NCI-H446 treated with DMSO at 0.1 percent for 48 hours (cell line): ENCODE measurements around the gene CHST1.

ENCODE experiments used
- DNase-seq: peaks from one replicate; lab custom pipeline; 2025; lab: John Stamatoyannopoulos, UW

The CHST1 gene

GRCh38 chr11:45659818-45660160, 5.6 kb downstream of the CHST1 start:
- DNase-seq: no peak

DNA sequence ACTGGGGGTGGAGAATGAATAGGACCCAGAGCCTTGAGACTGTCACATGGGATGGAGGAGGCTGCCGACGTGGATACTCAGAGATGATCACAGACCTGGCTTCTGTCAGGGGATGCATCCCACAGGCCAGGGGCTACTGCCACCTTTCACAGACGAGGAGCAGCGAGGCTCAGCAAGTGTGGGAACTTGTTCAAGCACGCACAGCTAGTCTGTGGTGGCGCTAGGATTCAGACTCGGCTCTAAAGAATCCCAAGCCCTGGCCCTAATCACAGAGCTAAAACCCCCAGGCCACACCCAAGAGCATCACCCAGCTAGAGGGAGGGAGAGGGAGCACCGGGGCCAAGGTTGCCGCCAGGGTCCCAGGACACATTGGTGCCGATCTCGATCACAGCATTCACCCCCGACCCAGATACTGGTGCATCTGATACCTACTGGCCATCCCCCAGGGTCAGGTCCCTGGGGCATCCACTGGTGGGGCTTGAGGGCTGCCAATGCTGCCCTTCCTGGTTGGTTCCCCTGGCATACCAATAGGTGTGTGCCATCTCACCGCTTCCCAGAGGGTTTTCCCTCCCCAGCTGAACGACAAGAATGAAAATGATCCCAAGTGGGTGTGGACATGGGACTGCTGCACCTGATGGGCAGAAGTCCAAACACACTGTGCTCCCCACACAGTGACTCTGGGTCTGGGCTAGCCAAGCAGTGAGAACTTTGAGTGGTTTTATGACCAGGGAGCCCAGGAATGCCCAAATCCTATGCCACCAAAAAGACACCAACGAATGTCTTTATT, 6.2 kb downstream of the CHST1 start:
- DNase-seq: no peak

- DNase-seq: no peak
These were observed 7.0 kb downstream of the CHST1 start for GRCh38 chr11:45658292-45658991.

DNA sequence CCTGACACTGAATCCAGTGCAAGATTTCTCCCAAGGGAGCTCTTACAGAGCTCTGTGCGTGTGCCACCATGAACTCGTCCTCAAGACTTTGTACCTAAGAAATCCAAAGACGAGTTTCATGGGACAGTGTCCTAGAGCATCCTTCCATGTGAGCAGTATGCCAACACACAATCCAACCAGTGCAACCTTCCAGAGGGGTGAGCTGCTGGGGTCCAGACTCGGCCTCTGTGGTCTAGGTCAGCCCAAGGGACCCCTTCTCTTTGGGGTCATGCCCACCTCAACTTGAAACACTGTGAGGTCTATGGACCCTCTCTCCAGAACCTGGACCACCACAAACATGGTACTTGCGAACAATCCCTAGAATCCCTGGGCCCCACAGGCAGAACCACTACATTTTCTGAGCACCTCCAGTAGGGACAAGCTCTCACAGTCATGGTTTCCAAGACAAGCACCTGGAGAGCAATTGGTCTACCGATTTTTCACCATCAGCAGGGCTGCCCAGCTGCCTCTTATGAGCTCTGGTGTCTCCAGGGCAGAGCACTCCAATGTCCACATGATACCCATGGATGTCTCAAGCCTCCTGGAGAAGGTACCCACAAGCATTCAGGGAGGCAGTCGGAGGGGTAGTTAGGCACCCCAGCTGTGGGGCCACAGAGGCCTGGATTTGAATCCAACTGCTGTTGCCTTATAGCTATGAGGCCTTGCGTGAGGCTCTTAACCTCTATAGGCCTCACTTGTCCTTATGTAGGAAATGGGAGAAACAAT, 7.7 kb downstream of the CHST1 start:
- no peak for DNase-seq

- DNase-seq: no peak
These were observed 9.6 kb downstream of the CHST1 start for GRCh38 chr11:45655831-45656230.

DNA sequence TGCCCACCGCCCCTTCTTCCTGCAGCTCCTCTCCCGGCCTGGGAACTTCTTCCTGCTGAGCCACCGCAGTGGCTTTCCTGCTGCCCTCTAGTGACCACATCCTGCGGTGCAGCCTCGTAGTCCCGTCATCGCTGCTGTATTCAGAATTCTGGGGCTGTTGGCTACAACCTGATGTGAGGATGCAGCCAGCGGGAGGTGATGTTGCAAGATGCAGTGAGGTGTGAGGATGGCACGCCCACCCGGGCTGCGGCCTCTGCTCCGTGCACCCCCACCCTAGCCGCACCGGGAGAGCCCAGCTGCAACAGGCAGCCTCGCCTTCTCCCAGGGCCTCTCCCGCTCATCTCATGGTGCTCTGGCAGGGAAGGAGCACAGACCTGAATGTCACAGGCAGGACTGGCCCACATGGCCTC, 10.1 kb downstream of the CHST1 start:
- DNase-seq: peak; percentile 39

DNA sequence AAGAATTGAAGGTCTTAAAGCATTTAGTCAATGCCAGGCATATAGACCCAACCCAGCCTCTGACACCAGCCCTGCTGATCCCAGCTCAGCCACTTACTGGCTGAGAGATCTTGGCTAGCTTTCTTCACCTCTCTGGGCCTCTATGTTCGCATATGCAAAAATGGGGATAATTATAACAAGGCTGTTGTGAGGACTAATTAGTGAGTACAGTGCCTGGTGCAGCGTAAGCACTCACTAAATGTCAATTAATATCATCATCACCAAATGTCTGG, 10.5 kb downstream of the CHST1 start:
- DNase-seq: no peak

DNA sequence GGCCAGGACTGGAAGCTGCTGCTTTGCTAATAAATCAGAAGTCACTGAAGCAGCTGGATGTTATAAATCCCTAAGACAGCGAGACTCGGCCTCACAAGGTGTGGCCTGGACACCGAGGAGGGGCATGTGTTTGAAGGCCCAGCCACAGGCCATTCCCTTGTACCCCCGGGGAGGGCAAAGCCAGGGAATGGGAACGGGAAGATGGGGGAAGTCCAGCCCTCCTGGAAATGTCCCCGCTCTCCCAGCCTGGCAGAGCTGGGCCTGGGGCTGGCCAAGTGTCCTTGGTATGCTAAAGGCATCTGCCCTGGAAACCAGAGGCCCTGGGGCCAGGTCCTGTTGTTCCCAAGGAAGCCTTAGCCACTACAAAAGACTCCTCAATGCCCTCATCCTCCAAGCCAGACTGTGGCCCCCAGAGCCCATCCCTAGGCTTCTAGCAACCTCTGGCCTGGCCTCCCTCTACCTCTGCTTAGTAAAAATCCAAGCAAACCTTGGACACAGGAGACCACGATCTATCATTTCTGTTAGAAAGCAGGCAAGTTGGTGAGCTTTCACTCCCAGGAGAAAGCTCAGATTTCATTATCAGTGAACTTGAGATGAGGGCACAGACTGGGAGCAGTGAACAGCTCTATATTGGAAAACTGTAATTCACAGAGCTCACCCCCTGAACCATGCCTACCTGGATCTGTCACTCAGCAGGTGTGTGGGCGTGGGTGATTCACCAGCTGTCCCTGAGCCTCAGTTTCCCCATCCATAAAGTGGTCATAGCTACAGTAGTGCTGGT, 11.0 kb downstream of the CHST1 start:
- DNase-seq: no peak

DNA sequence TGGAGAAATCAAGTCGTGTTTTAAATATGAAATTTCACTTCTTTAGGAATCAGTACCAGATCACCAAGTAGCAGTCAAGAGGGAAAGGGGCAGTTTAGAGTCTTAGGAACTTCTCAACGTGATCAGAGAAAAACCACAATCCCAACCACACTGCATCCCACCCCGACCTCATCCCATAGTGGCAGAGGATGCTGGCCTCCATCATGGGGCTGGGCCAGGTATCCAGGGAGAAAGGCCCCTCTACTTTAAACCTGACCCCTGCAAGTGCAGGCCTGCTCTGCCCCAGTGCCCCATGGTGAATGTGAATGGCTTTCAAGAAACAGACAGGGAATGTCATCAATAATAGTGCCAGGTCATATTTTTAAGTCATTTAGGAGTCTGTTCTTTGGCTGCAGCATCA, 12.1 kb downstream of the CHST1 start:
- no peak for DNase-seq

DNA sequence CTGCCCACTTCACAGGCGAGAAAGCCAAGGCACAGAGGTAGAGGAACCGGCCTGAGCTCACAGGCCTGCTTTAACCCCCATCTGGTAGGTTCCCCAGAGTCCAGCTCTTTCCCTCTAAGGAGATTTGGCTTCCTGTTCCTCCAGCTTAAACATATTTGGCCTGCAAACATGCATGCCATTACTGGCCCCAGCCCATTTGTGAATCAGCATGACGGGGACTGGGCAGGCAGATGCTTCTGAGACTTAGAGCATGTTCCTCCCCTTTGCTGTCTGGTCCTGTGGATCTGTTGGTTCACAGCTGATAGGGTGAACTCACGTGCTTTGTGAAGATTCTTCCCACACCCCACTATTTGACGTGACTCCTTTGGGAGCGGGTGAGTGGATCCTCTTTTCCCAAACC, 12.6 kb downstream of the CHST1 start:
- DNase-seq: no peak

DNA sequence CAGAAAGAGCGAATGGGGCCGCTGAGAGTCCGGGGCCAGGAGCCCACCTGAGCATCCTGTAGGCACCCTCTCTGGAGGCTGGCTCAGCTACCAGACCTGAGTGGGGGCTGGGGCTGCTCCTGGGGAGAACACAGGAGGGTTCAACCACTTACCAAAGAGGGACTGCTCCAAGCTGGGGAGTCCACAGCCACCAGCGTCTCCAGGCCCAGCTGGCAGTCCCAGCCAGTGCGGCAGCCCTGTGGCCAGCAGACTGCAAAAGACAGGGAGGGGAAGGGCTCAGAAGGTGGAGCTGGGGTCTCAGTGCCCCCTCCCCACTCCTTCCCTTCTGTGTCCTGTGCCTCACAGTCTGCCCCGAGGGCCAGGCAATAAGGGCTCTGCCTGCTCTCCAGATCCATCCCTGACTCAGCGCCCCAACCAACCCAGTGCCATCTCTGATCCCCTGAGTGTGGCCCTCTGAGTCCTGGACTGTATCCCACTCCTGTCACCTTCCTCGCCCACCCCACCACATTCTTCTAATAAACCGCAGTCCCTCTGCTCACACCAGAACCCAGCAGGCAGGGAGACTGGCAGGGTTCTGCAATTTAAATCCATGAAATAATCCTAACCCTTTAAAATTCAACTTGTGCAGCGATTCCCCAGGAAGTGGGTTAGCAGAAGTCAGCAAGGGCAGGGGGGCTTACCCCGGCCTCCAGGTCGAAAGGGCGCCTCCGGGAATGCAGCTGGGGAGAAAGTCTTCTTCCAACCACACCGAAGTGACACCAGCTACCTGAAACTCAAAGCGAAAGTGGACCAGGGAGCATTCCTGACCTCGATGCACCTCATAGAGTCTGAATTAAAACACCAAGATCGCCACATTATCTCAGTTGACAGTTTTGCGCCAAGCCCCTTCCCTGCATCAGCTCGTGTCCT, 13.3 kb downstream of the CHST1 start:
- no peak for DNase-seq

DNA sequence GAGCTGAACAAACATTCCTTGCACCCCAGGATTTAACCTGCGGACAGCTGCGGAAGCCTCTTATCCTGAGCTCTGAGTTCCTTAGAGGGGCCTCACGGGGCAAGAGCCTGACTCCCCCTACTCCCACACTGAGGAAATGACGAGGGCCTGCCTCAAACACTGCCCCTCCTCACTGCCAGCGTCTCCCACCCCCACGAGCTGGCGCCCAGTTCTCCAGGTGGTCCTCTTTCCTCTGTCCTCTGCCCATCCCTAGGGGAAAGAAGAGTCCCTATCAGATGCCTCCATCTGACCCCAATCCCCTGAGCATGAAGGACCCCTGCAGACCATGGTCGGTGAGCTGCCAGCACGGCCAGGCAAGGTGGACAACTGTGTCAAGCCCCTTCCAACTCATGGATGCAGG, 14.3 kb downstream of the CHST1 start:
- no peak for DNase-seq

DNA sequence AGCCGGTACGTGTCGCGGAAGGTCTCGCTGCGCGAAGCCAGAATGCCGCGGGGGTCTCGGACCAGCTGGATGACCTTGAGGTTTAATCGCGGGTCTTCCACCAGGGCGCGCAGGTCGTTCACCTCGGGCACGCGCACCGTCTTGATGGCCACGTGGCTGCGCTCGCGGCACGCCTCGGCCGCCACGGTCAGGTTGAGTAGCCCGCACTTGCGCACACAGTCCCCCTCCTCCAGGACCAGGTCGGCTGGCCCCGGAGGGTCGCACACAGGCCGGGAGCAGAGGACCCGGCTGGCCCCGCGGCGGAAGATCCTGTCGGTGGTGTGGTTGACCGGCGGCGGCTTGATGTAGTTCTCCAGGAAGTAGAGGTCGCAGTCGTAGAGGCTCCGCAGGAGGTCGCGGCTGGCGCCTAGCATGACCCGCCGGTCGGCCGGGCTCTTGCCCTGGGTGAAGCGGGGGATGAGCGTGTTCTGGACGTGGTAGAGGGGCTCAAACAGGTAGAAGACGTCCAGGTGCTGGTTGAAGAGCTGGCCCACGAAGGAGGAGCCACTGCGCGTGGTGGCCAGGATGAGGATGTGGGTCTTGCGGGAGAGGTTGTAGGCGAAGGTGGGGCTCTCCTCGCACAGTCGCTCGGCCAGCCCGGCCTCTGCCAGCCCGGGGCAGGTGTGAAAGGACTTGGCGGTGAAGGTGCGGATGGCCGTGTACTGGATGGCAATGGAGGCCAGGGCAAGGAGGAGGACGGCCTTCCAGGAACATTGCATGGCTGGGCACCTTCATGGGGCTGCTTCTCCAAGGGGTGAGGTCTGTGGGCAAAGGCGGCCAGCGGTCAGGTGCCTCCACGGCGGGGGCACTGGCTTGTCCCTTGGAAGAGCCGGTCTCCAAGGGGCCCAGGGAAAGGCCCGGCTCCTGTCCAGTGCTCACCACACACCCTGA, 15.0 kb downstream of the CHST1 start:
- no peak for DNase-seq

DNA sequence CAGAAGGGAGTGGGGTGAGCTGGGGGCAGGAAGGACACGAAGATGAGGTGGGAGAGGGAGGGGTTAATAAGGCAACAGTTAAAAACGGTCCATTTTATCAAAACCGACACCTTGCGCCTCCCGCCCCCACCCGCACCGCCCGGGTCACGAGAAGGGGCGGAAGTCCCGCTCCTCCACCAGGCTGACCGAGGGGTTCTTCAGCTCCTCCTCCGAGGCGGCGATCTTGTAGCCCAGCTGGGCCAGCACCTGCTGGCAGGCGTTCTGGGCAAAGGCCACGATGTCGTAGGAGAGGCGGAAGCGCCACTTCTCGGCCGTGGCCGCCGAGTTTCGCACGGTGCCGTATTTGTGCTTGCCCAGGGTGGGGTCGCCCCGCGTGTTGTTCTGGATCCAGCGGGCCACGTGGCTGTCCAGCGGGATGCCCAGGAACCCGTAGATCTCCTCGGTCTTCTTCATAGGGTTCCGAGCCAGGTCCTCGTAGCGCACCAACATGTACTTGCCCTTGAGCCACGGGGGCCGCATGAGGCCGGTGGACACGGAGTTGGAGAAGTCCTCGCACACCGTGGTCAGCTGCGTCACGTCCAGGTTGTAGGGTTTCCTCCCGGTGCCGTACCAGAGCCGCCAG, 15.8 kb downstream of the CHST1 start:
- no peak for DNase-seq

DNA sequence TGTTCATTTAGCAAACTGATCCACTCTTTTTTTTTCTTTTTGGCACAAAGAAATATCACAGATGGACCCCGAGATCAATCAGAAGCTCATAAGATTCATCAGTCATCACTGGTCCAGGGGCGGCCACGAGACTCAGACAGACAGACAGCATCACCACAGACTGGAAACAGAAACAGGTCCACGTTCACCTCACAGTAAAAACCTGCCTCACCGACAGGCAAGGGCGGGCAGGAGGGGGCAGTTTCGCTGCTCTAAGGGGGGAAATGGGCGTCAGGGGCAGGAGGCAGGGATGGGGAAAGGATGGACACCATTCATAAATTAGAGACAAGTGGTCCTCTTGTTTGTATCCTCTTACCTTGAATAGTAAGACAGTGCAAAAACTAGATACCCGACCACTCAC, 16.5 kb downstream of the CHST1 start:
- no peak for DNase-seq

- no peak for DNase-seq
These were observed 17.6 kb downstream of the CHST1 start for GRCh38 chr11:45647786-45648185.

GRCh38 chr11:45647329-45647728, 18.1 kb downstream of the CHST1 start:
- DNase-seq: no peak

- no peak for DNase-seq
These were observed 19.0 kb downstream of the CHST1 start for GRCh38 chr11:45646275-45646927.
